Heart right ventricle (tissue), 16 donors: ENCODE data around the gene SOBP. TPM values are rescaled to one million over a fixed set of nuclear protein-coding genes. Genes with fewer than 3 reads are reported as not detected.

Experiments used
- ATAC-seq, 8 donors: fragments of 200-7000 bp; cut with Tn5 transposase; one replicate each; pipeline ENCODE4 v1.9.1; 2020; ENCODE audit warnings: mild to moderate bottlenecking in 8 of 8, moderate library complexity in 8 of 8, moderate number of reproducible peaks in 1 of 8
- DNase-seq, 2 donors: peaks; one replicate each; pipeline ENCODE4 v3.0.0-alpha.2; 2020
- H3K27ac ChIP-seq, 10 donors: fragments of 200-600 bp; sonication (generic) in 2 of 10; one replicate each; pipeline versions ENCODE4 v1.5.0 to v1.8.0; 2020 to 2022; ENCODE audit warnings: mild to moderate bottlenecking in 3 of 10
- H3K27me3 ChIP-seq, 7 donors: fragments of 200-600 bp; one replicate each; pipeline ENCODE4 v1.8.0; 2021 to 2022; ENCODE audit warnings: mild to moderate bottlenecking in 2 of 7
- H3K36me3 ChIP-seq, 9 donors: fragments of 200-600 bp; sonication (generic) in 1 of 9; one replicate each; pipeline versions ENCODE4 v1.5.0 to v1.8.0; 2020 to 2022; ENCODE audit warnings: mild to moderate bottlenecking in 2 of 9
- H3K4me1 ChIP-seq, 9 donors: fragments of 200-600 bp; sonication (generic) in 1 of 9; one replicate each; pipeline versions ENCODE4 v1.5.0 to v1.8.0; 2020 to 2022; ENCODE audit warnings: mild to moderate bottlenecking in 4 of 9
- H3K4me3 ChIP-seq, 10 donors: fragments of 200-600 bp; sonication (generic) in 2 of 10; one replicate each; pipeline versions ENCODE4 v1.5.0 to v1.8.0; 2020 to 2022; ENCODE audit warnings: mild to moderate bottlenecking in 7 of 10, moderate library complexity in 2 of 10
- H3K9me3 ChIP-seq, 11 donors: fragments of 200-600 bp in 10 of 11; sonication (generic) in 2 of 11; one replicate each; pipeline versions ENCODE4 v1.5.0 to v1.8.0; 2013 to 2022; ENCODE audit warnings: mild to moderate bottlenecking in 2 of 11, control low read depth in 1 of 11, moderate library complexity in 1 of 11
- WGBS, 2 donors: extraction: QIAGEN DNeasy Blood & Tissue Kit; methylation state at CpG; one replicate each; pipeline ENCODE4 v1.1.7; 2013; ENCODE audit warnings: inconsistent platforms in 1 of 2; 5-methylcytosine and 5-hydroxymethylcytosine counted together
- intact Hi-C, 10 donors: fragments of 100-400 bp; cut with DNase I; formaldehyde crosslinking; loops; one replicate each; pipeline versions ENCODE4 v1.11.1 to v1.14.2; 2022
- polyA plus RNA-seq, 2 donors: library from polyadenylated mRNA; stranded (reverse); fragments of 200-250 nt; gene quantifications; one replicate each; pipeline ENCODE4 v1.2.3, GENCODE V29; 2013
- total RNA-seq, 10 donors: library from RNA; stranded (reverse); fragmentation: NEBNext Ultra II Directional in 3 of 10; extraction: Animal tissue kit (Norgen Biotek cat#: 25700) in 3 of 10; gene quantifications; one replicate each; pipeline versions ENCODE4 v1.2.1 to v1.2.4, GENCODE V29; 2021 to 2023
- TF ChIP-seq, protein P1 (sequence below), 9 donors: fragments of 200-600 bp; sonication (generic) in 2 of 9; IDR thresholded peaks; one replicate each; pipeline versions ENCODE4 v1.5.0 to v1.8.0; 2021 to 2022; ENCODE audit warnings: antibody characterized with exemption in 9 of 9, mild to moderate bottlenecking in 5 of 9, moderate library complexity in 1 of 9
- donor health status: Arrhythmogenic right ventricular cardiomyopathy.
- donor health status: ischemic (EF 13 %, LVEDD 7.1; RV severe dilation, severe dysfunction).
- donor health status: healthy with polysubstance abuse.
- donor health status: DM: no; HTN: yes; CAD: no.
- donor health status: DM: no; HTN: no; CAD: no.
- donor health status: ischemic (EF 25% LVEDD 6.9; RV normal size, moderate dysfunction).
- donor health status: ischemic (EF 25% LVEDD 5.7; RV mildly dilated, moderate dysfunction).
- donor health status: healthy.
- donor health status: DM: yes; HTN: yes; CAD: no.
- donor health status: Ischemic cardiomyopathy.
- donor health status: ischemic (EF 35%, LVEDD 5.7; RV mildly dilated, moderate dysfunction).
- donor health status: nonischemic (EF 11% LVEDD 7.7; RV severe dilation, severe dysfunction).
- donor health status: DM: yes; HTN: yes; CAD: no.
- donor health status: PGD.
- donor health status: ischemic (EF 29% LVEDD 5.4; RV normal size, mild dysfunction).
- donor health status: nonischemic (EF 23%, LVEDD 6.1; RV moderate dilation, normal function).

Gene SOBP
- total and polyA plus RNA-seq, 12 donors = 5.2 to 25.3 (median 18.2) TPM

DNA sequence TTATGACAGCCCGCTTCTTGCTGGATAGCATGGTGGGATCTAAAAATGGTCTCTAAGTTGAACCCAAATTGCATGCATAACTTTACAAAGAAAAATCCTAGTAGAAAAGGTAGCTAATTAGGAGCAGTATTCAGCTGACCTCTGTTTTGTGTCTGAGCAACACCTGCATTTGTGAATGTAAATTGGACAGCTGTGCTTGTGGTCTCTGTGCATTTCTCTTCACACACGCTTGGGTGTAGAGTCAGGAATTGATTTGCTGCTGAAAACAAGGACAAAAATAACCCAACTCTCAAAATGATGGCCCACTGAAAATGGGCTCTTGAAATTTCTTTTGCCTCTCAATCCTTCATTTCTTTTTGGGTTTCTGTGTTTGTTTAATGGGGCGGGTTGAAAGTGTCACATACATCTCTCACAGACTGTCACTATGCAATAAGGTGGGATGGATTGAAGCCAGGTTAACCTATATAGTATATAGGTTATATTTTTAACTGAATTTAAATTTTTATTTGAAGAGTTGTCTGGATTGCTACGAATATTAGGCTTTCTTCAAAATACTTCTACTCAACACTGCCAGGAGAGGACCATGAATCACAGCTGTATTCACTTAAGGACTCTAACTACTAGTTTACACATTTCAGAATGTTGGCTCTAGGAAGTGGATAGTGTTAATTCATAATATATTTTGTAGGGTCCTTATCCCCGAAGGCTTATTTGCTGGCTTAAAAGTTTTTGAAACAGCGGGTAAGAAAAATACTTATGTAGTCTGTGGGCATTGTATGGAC, 46.5 kb downstream of the SOBP start:
- Histone ChIP-seq H3K36me3 (peaks cover 0 to 5% (median 0%) of the 10 kb centered on the region in 9 donors), H3K9me3 (no peaks in the 10 kb centered on the region), H3K4me1 (peaks cover 0 to 64% (median 8%) of the 10 kb centered on the region in 9 donors), H3K27ac (no peak overlapping the region), H3K27me3 (no peaks in the 10 kb centered on the region), H3K4me3 (no peak overlapping the region)
- ATAC-seq (no peak), DNase-seq (no peak)
- intact Hi-C loops = loop anchor here in 1 of 10 donors (5.0 kb wide), 1 partner anchor 44 kb away; the partner anchor contains the start of gene SOBP
- 72 to 80% methylated on average over 6 of the region's 6 CpGs for WGBS, 2 donors
- TF ChIP-seq, protein P1, sequence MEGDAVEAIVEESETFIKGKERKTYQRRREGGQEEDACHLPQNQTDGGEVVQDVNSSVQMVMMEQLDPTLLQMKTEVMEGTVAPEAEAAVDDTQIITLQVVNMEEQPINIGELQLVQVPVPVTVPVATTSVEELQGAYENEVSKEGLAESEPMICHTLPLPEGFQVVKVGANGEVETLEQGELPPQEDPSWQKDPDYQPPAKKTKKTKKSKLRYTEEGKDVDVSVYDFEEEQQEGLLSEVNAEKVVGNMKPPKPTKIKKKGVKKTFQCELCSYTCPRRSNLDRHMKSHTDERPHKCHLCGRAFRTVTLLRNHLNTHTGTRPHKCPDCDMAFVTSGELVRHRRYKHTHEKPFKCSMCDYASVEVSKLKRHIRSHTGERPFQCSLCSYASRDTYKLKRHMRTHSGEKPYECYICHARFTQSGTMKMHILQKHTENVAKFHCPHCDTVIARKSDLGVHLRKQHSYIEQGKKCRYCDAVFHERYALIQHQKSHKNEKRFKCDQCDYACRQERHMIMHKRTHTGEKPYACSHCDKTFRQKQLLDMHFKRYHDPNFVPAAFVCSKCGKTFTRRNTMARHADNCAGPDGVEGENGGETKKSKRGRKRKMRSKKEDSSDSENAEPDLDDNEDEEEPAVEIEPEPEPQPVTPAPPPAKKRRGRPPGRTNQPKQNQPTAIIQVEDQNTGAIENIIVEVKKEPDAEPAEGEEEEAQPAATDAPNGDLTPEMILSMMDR (IDR thresholded peaks at IDR 0.05) = no peak

DNA sequence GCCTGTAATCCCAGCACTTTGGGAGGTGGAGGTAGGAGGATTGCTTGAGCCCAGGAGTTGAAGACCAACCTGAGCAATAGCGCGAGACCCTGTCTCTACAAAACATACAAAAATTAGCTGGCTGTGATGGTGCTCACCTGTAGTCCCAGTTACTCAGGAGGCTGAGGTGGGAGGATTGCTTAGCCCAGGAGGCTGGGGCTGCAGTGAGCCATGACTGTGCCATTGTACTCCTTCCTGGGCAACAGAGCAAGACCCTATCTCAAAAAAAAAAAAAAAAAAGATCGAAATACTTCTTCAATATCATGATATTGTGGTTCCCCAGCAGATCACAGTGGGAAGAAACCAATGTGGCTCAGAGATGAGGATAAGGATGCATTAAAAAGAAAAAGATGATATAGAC, 47.6 kb downstream of the SOBP start:
- 97% methylated on average over 3 of the region's 3 CpGs for WGBS, 2 donors
- H3K36me3 ChIP-seq = peaks cover 0 to 5% (median 0%) of the 10 kb centered on the region in 9 donors
- intact Hi-C loops = loop anchor here in 1 of 10 donors (5.0 kb wide), 1 partner anchor 45 kb away; the partner anchor contains the start of gene SOBP
- TF ChIP-seq, protein P1 (IDR thresholded peaks at IDR 0.05) = no peak
- H3K4me3 ChIP-seq = no peak overlapping the region
- no peak overlapping the region for H3K27ac ChIP-seq
- H3K4me1 ChIP-seq = peaks cover 0 to 69% (median 13%) of the 10 kb centered on the region in 9 donors
- H3K9me3 ChIP-seq = no peaks in the 10 kb centered on the region
- ATAC-seq = no peak
- DNase-seq = no peak
- H3K27me3 ChIP-seq = no peaks in the 10 kb centered on the region

DNA sequence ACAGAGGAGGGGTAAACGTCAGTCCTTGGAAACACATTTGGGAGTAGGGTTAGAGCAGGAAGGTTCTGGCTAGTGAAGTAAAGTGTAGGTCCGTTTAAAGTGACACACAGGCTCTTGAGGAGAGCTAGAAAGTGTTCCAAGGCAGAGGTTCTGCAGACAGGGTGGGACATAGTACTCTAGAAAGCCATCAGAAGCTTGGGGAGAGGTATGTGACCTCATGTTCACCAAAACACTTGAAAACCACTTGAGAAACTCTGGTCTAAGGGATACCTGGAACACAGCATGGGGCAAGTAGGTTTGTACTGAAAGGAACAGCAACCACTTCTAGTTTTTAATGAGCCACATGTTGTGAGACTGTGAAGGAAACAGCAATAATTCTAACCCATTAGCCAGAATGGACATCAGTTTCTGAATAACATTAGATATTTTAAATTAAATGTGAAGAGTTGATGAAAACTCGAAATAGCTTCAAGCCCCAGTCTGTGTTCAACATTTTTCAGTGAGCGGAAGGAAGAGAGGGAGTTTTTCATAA, 49.0 kb downstream of the SOBP start:
- TF ChIP-seq, protein P1 (IDR thresholded peaks at IDR 0.05) = no peak
- intact Hi-C loops = loop anchor here in 1 of 10 donors (5.0 kb wide), 1 partner anchor 47 kb away; the partner anchor contains the start of gene SOBP
- Histone ChIP-seq H3K36me3 (peaks cover 0 to 5% (median 0%) of the 10 kb centered on the region in 9 donors), H3K9me3 (no peaks in the 10 kb centered on the region), H3K27ac (no peak overlapping the region), H3K27me3 (no peaks in the 10 kb centered on the region), H3K4me1 (peaks cover 0 to 70% (median 13%) of the 10 kb centered on the region in 9 donors), H3K4me3 (no peak overlapping the region)
- ATAC-seq (no peak), DNase-seq (no peak)
- 89% methylated on average over 4 of the region's 4 CpGs for WGBS, 2 donors

DNA sequence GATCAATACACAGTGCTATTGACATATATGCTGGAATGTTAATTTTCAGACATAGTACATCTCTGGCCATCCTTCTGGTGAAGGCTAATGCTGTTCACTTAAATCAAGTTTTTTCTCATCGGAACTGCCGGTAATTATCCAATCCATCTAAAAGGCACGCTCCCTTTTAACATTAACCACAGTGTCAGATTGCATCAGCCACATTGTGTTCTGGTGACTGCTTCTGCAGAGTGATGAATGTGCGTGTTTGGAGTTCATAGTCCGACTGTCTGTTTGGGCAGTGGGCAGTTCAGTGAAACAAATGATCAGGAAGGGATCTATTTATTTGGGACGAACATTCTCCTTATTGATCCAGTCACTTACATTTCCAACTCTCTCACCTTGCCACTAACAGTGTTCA, 49.5 kb downstream of the SOBP start:
- no peaks in the 10 kb centered on the region for H3K27me3 ChIP-seq
- DNase-seq (no peak), ATAC-seq (no peak)
- no peaks in the 10 kb centered on the region for H3K9me3 ChIP-seq
- H3K36me3 ChIP-seq = peaks cover 0 to 5% (median 0%) of the 10 kb centered on the region in 9 donors
- no peak overlapping the region for H3K27ac ChIP-seq
- H3K4me3 ChIP-seq = no peak overlapping the region
- WGBS, 2 donors = 86 to 95% methylated on average over 6 of the region's 6 CpGs
- H3K4me1 ChIP-seq = peaks cover 0 to 70% (median 13%) of the 10 kb centered on the region in 9 donors
- TF ChIP-seq, protein P1 (IDR thresholded peaks at IDR 0.05) = no peak
- intact Hi-C loops = loop anchor here in 1 of 10 donors (5.0 kb wide), 1 partner anchor 47 kb away; the partner anchor contains the start of gene SOBP
